CD4-positive, alpha-beta T cell treated with Interleukin-17A for 4 hours (primary cell): ENCODE data around the gene PNPLA6.

Experiments
- DNase-seq: peaks from one replicate; pipeline ENCODE4 v3.0.0-alpha.2; 2020; ENCODE audit warnings: mixed read lengths

PNPLA6 gene

GRCh38 chr19:7605490-7606222 is 70.1 kb downstream of the PNPLA6 start:
- DNase-seq = no peak

- DNase-seq = no peak
These were observed 70.8 kb downstream of the PNPLA6 start for GRCh38 chr19:7606289-7606688.

DNA sequence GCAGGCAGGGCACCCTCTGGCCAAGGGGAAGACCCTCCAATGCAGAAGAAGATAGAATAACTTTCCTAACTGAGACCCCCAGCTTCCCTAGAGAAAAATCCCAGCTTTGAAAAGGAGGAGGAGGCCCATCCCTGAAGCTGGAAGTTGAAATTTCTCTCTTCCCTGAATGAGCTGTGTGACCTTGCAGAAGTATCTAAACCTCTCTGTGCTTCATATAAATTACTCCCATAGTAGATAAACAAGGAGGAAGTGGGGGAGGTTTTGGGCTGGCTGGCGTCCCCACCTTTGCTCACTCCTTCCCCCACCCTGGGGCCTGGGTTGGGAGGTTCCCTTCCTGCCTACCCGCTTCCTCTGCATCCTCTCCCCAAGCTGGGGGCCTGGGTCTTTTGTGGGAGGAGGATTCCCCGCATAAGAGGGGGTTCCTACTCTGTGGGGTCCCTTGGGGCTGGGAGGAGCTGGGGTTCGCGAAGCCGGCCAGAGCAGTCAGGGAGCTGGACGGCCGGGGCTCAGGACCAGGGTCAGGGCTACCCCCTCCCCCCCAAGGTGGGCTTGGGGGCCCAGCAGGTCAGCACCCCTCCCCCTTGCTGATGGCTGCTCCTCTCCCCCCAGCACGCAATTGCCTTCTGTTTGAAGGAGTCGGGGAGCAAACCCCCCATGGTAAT is 71.8 kb downstream of the PNPLA6 start:
- no peak for DNase-seq

GRCh38 chr19:7607874-7608560 is 72.5 kb downstream of the PNPLA6 start:
- DNase-seq = no peak

DNA sequence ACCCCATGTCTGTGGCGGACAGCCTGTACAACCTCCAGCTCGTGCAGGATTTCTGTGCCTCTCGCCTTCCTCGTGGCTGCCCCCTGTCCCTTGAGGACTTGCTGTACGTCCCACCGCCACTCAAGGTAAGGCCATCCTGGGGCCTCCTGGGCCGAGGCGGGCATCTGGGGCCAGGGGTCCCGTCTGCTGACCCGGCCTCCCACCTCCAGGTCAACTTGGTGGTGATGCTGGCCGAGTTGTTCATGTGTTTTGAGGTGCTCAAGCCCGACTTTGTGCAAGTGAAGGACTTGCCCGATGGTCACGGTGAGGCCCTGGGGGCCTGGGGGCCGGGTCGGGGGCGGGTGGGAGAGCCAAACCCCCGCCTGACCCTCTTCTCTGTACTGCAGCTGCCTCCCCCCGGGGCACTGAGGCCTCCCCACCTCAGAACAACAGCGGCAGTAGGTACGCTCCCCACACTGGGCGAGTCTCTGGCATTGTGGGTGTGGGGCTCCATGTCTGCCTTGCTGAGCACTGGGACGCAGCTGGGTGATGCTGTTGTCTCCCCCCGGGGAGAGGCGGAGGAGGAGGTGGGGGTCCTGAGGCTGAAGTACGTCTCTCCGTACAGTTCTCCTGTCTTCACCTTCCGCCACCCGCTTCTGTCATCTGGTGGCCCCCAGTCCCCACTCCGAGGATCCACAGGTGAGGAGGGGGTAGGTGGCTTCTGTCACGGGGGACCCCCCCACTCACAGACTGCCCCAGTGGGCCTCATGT is 75.1 kb downstream of the PNPLA6 start:
- DNase-seq = no peak
